ENCODE measurements around the gene SLC26A1. TPM values are rescaled to one million over a fixed set of nuclear protein-coding genes. Genes with fewer than 3 reads are reported as not detected.

Gene SLC26A1
- total and polyA plus RNA-seq, 2 of the 13 experiments (the other 11 are each of a cell fraction or from before 2014, with no cell fraction given) = 5.4 to 22.9 TPM

DNA sequence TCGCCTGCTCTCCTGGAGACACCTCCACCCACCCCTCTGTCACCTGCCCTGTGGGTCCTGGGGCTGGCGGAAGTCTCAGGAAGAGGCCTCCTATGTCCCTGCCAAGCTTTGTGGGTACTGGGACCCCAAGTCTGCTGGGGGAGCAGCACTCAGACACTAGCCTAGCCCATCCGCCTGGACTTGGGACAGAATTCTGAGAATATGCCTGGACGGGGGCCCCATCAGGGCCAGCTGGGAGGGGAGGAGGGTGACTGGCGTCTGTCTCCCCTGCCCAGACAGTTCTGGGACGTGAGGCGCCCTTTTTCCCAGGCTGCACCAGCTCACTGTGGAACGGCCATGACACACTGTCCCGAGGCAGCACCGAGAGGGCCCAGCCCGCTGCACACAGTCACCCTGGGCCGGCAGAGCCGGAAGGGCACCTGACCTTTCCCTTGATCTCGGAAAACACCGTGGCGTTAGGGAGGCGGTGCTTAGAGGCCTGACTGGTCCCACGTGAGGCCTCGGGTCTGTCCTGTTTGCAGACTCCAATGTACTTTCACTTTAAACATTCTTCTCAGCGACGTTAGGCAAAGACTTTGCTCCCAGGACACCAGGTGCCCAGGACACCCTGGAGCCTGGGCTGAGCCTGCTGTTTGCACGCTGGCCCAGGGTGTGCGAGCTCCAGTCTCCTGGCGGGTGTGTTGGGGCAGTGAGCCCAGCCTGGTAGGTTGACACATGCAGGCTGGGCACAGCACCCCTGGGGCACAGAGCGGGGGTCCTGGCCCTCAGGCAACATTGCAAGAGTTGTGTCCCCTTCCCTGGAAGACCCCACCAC, 700 bp downstream of the SLC26A1 start (continued):
- no peak for TF ChIP-seq DNMT3B (CRISPR knock-in tag; conservative IDR thresholded peaks at IDR 0.05)
- TF ChIP-seq, protein P1, sequence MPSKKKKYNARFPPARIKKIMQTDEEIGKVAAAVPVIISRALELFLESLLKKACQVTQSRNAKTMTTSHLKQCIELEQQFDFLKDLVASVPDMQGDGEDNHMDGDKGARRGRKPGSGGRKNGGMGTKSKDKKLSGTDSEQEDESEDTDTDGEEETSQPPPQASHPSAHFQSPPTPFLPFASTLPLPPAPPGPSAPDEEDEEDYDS (CRISPR knock-in tag; IDR thresholded peaks at IDR 0.05) = peak; percentile 95
- TF ChIP-seq, protein P2, sequence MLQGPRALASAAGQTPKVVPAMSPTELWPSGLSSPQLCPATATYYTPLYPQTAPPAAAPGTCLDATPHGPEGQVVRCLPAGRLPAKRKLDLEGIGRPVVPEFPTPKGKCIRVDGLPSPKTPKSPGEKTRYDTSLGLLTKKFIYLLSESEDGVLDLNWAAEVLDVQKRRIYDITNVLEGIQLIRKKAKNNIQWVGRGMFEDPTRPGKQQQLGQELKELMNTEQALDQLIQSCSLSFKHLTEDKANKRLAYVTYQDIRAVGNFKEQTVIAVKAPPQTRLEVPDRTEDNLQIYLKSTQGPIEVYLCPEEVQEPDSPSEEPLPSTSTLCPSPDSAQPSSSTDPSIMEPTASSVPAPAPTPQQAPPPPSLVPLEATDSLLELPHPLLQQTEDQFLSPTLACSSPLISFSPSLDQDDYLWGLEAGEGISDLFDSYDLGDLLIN (CRISPR knock-in tag; IDR thresholded peaks at IDR 0.05; ENCODE audit: borderline replicate concordance) = no peak
- TF ChIP-seq, protein P3, sequence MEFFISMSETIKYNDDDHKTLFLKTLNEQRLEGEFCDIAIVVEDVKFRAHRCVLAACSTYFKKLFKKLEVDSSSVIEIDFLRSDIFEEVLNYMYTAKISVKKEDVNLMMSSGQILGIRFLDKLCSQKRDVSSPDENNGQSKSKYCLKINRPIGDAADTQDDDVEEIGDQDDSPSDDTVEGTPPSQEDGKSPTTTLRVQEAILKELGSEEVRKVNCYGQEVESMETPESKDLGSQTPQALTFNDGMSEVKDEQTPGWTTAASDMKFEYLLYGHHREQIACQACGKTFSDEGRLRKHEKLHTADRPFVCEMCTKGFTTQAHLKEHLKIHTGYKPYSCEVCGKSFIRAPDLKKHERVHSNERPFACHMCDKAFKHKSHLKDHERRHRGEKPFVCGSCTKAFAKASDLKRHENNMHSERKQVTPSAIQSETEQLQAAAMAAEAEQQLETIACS (CRISPR knock-in tag; IDR thresholded peaks at IDR 0.05) = no peak
- TF ChIP-seq ZNF124 (CRISPR knock-in tag; IDR thresholded peaks at IDR 0.05) = no peak
- TF ChIP-seq, protein P4, sequence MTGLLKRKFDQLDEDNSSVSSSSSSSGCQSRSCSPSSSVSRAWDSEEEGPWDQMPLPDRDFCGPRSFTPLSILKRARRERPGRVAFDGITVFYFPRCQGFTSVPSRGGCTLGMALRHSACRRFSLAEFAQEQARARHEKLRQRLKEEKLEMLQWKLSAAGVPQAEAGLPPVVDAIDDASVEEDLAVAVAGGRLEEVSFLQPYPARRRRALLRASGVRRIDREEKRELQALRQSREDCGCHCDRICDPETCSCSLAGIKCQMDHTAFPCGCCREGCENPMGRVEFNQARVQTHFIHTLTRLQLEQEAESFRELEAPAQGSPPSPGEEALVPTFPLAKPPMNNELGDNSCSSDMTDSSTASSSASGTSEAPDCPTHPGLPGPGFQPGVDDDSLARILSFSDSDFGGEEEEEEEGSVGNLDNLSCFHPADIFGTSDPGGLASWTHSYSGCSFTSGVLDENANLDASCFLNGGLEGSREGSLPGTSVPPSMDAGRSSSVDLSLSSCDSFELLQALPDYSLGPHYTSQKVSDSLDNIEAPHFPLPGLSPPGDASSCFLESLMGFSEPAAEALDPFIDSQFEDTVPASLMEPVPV (CRISPR knock-in tag; IDR thresholded peaks at IDR 0.05) = 0 out of 2 replicates have a peak, but pooled peaks have one; percentile 5
- TF ChIP-seq ATM (IDR thresholded peaks at IDR 0.05; ENCODE audit: borderline replicate concordance) = no peak
- no peak for TF ChIP-seq ZNF496 (CRISPR knock-in tag; IDR thresholded peaks at IDR 0.05; ENCODE audit: insufficient replicate concordance)
- TF ChIP-seq FOXC1 (CRISPR knock-in tag; IDR thresholded peaks at IDR 0.05; ENCODE audit: borderline replicate concordance) = 0 out of 2 replicates have a peak, but pooled peaks have one; percentile 5
- TF ChIP-seq FLYWCH1 (CRISPR knock-in tag; IDR thresholded peaks at IDR 0.05) = no peak
- TF ChIP-seq SOX13 (IDR thresholded peaks at IDR 0.05) = no peak
- peak in 1 of 2 experiments; percentile 84; a peak in 2 of 4 replicates for TF ChIP-seq SOX13 (CRISPR knock-in tag; conservative IDR thresholded peaks at IDR 0.05 in 1 of 2, IDR thresholded peaks at IDR 0.05 in 1 of 2)
- TF ChIP-seq DPF2 (CRISPR knock-in tag; IDR thresholded peaks at IDR 0.05; ENCODE audit: borderline replicate concordance, low read depth) = peak; percentile 46; the same call in 1 of the 2 replicates
- TF ChIP-seq RFX1 (IDR thresholded peaks at IDR 0.05) = no peak
- TF ChIP-seq ZNF530 (CRISPR knock-in tag; IDR thresholded peaks at IDR 0.05; ENCODE audit: low read depth) = peak; percentile 42; the same call in 1 of the 2 replicates
- no peak for TF ChIP-seq ZNF20 (CRISPR knock-in tag; IDR thresholded peaks at IDR 0.05)
- TF ChIP-seq, protein P5, sequence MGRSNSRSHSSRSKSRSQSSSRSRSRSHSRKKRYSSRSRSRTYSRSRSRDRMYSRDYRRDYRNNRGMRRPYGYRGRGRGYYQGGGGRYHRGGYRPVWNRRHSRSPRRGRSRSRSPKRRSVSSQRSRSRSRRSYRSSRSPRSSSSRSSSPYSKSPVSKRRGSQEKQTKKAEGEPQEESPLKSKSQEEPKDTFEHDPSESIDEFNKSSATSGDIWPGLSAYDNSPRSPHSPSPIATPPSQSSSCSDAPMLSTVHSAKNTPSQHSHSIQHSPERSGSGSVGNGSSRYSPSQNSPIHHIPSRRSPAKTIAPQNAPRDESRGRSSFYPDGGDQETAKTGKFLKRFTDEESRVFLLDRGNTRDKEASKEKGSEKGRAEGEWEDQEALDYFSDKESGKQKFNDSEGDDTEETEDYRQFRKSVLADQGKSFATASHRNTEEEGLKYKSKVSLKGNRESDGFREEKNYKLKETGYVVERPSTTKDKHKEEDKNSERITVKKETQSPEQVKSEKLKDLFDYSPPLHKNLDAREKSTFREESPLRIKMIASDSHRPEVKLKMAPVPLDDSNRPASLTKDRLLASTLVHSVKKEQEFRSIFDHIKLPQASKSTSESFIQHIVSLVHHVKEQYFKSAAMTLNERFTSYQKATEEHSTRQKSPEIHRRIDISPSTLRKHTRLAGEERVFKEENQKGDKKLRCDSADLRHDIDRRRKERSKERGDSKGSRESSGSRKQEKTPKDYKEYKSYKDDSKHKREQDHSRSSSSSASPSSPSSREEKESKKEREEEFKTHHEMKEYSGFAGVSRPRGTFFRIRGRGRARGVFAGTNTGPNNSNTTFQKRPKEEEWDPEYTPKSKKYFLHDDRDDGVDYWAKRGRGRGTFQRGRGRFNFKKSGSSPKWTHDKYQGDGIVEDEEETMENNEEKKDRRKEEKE (IDR thresholded peaks at IDR 0.05) = no peak
- no peak for TF ChIP-seq ZNF557 (CRISPR knock-in tag; IDR thresholded peaks at IDR 0.05)
- TF ChIP-seq SNAPC2 (CRISPR knock-in tag; IDR thresholded peaks at IDR 0.05) = peak; percentile 62; the same call in 1 of the 2 replicates
- TF ChIP-seq ZNF589 (CRISPR knock-in tag; conservative IDR thresholded peaks at IDR 0.05) = peak; percentile 80; the same call in 1 of the 2 replicates
- TF ChIP-seq MIER2 (CRISPR knock-in tag; IDR thresholded peaks at IDR 0.05) = no peak
- TF ChIP-seq ZNF614 (CRISPR knock-in tag; IDR thresholded peaks at IDR 0.05; ENCODE audit: borderline replicate concordance) = peak; percentile 91

Measured in HepG2 (cell line).